Measurements from ENCODE around the gene CNR2.
"Not testable (repeated sequence)": the region's sequence is repeated elsewhere in the genome, so short reads cannot be mapped to it uniquely, and the experiment has no call there.

The CNR2 gene
- total RNA-seq: 0 to 0.12 reads per million in 2 experiments

- DNase-seq (ENCODE audit: low read depth): no peak
These were observed at the start of gene CNR2 for GRCh38 chr1:23913212-23913880. CNR2 (minus strand) TSS chr1:23913362; CDS start chr1:23875617, 37,745 bp downstream.

- no peak for DNase-seq (ENCODE audit: low read depth)
These were observed 47.3 kb upstream of the CNR2 start for GRCh38 chr1:23960291-23961020.

DNA sequence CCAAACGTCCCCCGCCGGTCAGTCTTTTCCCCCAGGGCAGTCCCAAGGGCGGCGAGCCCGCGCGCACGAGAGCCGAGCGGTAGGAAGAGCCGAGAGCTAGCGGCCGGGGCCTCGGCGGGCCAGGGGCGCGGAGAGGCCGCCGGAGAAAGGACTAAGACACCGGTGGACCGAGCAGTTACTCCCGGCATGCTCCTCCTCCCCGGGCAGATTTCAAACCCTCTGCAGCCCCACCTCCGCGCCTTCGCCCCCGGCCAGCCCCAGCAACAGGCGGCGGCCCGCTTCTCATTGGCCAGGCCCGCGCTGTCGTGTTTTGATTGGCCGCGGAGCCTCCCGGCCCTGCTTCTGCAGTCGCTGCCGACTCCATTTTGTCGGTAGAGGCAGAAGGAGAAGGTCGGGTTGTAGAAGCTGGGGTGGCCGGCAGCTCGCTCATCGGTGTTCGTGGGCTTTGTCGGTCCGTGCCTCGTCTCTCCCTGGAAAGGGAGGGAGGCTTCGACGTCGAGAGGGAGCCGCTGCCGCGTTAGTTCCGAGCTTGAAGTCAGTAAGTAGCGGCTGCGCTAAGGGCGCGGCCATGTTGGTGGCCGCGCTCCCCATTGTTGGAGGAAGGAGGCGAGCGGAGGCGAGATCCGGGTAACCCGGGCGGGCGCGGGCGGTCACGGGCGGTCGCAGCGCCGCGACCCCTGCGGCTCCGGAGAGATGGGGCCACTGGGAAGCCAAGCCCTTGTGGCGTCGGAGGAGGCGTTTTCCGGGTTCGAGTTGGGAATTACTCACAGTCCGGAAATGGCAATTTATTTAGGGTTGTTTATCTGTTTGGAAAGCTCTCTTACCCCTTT, 46.5 kb upstream of the CNR2 start, which contains the start of gene PNRC2:
PNRC2 (plus strand) TSS at position 368 of the 830 bp plus-strand sequence. CDS start 1,630 bp downstream, outside the sequence.
- DNase-seq (ENCODE audit: low read depth): peak; percentile 94

- peak; percentile 86 for DNase-seq (ENCODE audit: low read depth)
These were observed 45.8 kb upstream of the CNR2 start for GRCh38 chr1:23958810-23959460.

DNA sequence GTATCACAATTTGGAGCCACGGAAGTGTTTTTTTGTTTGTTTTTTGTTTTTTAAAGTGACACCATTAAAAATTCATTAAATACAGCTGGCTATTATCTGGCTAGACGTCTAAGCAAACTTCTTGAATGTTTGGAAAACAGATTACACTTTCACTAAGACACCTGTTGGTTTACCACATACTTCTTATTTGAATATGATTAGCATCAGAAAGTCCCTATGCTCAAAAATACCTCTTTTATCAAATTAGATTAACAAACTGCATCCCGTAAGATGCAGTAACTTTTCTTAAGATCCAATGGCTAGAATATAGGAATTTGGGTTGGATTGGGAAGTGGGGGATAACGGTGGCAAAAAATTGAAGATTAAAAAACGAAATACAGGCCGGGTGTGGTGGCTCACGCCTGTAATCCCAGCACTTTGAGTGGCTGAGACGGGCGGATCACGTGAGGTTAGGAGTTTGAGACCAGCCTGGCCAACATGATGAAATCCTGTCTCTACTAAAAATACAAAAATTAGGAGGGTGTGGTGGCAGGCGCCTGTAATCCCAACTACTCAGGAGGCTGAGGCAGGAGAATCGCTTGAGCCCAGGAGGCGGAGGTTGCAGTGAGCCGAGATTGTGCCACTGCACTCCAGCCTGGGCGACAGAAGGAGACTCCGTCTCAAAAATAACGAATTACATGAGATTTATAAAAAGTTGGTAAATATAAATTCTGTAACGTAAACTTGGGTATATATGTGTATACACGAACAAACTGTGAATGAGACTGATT, 45.1 kb upstream of the CNR2 start:
- not testable (repeated sequence) for DNase-seq (ENCODE audit: low read depth)

DNA sequence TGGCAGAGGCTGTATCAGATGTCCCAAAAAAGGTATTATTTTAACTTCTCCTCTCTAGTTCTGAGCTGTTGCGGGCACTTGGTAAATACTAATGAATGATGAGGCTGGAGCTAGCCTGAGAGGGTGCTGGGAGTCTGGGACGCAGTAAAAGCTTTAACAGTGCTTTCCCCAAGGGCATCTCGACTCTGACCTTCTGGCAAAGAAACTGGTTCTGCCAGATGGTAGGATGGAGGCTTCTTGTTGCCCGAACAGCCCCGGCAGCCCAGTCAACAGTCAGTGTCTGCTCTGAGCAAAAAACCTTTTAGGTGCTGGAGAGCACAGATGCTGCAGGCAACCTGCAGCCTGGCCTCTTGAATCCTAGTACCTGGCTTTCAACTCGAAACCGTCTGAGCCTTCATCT, 43.9 kb upstream of the CNR2 start:
- DNase-seq (ENCODE audit: low read depth): no peak

DNA sequence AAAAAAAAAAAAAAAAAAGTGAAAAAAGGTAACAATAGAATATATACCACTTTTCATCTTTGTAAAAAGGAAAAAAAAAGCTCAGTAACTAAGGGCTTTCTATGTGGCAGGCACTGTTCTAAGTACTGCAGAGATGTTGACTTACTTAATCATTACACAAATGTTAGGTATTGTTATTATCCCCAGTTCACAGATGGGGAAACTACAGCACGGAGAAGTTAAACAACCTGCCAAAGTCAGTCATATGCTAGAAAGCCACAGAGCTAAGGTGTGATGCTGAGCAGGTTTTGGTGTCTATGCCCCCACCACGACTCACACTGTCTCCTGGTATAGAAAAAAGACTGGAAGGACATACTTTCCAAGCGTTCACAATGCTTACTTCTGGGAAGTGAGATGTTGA, 39.9 kb upstream of the CNR2 start:
- DNase-seq (ENCODE audit: low read depth): no peak

DNA sequence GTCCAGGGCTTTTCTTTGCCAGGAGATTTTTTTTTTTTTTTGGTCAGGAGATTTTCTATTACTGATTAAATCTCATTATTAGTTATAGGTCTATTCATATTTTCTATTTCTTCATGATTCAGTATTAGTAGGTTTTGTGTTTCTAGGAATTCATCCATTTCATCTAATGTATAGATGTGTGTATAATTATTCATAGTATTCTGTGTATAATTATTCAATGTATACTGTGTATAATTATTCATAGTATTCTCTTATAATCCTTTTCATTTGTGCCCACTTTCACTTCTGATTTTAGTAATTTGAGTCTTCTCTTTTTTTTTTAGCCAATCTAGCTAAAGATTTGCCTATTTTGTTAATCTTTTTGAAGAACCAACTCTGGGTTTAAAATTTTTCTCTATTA, 34.2 kb upstream of the CNR2 start:
- DNase-seq (ENCODE audit: low read depth): no peak

- no peak for DNase-seq (ENCODE audit: low read depth)
These were observed 23.5 kb upstream of the CNR2 start for GRCh38 chr1:23936481-23937176.

GRCh38 chr1:23931491-23931880, 18.3 kb upstream of the CNR2 start:
- DNase-seq (ENCODE audit: low read depth): no peak

GRCh38 chr1:23930861-23931490, 17.8 kb upstream of the CNR2 start:
- no peak for DNase-seq (ENCODE audit: low read depth)

GRCh38 chr1:23930270-23930669, 17.1 kb upstream of the CNR2 start:
- DNase-seq (ENCODE audit: low read depth): no peak

GRCh38 chr1:23928789-23929188, 15.6 kb upstream of the CNR2 start:
- DNase-seq (ENCODE audit: low read depth): no peak

DNA sequence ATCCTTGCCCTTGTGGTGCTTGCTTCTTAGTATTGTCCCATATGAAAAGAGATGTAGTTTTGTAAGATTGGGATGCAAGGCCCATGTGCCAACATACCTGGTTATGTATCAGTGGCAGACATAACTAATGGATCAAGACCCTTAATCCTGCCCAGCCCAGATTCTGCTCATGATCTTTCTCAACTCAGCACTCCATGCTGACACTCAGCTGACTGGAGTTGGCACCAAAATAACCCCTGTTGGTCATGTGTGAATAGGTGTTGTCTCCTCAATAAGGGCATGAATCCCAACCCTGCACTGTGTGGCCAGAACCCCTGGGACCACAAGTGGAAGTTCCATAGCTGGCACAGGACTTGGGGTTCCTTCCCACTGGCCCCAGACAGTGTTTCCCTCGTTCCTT, 13.9 kb upstream of the CNR2 start:
- DNase-seq (ENCODE audit: low read depth): no peak

GRCh38 chr1:23925279-23925678, 12.1 kb upstream of the CNR2 start:
- no peak for DNase-seq (ENCODE audit: low read depth)

- DNase-seq (ENCODE audit: low read depth): no peak
These were observed 11.4 kb upstream of the CNR2 start for GRCh38 chr1:23924601-23925000.

- no peak for DNase-seq (ENCODE audit: low read depth)
These were observed 10.7 kb upstream of the CNR2 start for GRCh38 chr1:23923592-23924499.

DNA sequence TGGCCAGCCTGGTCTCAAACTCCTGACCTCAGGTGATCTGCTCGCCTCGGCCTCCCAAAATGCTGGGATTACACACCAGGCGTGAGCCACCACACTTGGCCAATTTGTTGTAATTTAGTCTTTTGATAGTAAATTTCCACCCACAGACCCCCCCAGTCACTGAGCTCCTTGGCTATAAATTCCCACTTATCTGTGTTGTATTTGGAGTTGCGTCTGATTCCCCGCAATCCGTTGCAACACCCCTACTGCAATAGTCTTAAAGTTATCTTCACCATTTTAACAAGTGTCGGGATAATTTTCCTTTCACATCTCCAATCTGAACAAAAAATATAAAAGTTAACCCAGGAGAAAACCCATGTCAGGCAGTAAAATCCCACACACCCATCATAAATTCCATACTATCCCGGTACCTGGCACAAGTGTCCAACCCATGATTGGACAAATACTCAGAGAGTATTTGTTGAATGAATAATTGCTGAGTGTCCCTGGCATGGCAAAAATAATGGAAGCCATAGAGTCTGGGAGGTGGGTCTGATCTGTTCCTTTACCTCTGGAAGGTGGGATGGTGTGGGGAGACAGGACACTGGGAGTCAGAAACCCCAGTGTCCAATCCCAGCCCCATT, 9.3 kb upstream of the CNR2 start:
- DNase-seq (ENCODE audit: low read depth): no peak

All from T follicular helper cell (primary cell).